ENCODE results near the gene C3orf20. TPM values are rescaled to one million over a fixed set of nuclear protein-coding genes. Genes with fewer than 3 reads are reported as not detected.
A peak's percentile ranks its signal among the peaks of the same experiment; 100 is the strongest.
"Not testable (repeated sequence)": the region's sequence is repeated elsewhere in the genome, so short reads cannot be mapped to it uniquely, and the experiment has no call there.

Gene C3orf20
- total RNA-seq, 3 donors from 2014 or later: 0.15 to 0.16 TPM; not detected in 1

DNA sequence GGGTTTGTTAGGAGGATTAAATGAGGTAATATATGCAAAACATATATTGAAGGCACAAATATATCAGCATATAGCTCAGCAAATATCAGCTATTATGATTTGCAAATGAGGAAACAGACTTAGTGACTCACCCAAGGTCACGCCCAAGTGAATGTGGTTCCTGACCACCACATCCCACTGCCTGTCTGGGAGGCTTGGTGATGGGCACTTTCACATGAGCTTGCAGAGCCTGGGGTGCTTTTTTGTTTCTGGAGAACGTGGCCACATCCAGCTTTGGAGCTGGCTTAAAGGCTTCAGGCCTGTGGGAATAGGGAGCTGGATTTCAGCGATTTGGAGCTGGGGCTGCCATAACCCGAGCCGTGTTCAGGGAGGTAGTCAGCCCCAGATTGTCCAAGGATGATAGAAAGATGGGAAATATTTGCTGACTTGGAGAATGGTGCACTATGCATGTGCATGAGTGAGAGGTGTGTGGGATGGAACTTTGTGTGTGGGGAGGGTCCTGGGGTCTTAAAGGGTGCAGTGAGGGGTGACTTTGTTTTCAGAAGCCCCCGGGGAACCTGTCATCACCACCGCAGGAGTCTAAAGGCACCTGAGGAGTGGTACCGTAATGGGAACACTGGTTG lies 131.8 kb downstream of the C3orf20 start:
- Histone ChIP-seq H3K36me3 (no peaks in the 10 kb centered on the region), H3K27ac (no peak overlapping the region), H3K27me3 (peaks cover 0 to 22% of the 10 kb centered on the region in 2 donors), H3K4me1 (no peaks in the 10 kb centered on the region), H3K4me3 (no peak overlapping the region), H3K9me3 (no peaks in the 10 kb centered on the region)
- TF ChIP-seq, protein P1, sequence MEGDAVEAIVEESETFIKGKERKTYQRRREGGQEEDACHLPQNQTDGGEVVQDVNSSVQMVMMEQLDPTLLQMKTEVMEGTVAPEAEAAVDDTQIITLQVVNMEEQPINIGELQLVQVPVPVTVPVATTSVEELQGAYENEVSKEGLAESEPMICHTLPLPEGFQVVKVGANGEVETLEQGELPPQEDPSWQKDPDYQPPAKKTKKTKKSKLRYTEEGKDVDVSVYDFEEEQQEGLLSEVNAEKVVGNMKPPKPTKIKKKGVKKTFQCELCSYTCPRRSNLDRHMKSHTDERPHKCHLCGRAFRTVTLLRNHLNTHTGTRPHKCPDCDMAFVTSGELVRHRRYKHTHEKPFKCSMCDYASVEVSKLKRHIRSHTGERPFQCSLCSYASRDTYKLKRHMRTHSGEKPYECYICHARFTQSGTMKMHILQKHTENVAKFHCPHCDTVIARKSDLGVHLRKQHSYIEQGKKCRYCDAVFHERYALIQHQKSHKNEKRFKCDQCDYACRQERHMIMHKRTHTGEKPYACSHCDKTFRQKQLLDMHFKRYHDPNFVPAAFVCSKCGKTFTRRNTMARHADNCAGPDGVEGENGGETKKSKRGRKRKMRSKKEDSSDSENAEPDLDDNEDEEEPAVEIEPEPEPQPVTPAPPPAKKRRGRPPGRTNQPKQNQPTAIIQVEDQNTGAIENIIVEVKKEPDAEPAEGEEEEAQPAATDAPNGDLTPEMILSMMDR (IDR thresholded peaks at IDR 0.05): no peak
- TF ChIP-seq POLR2A (IDR thresholded peaks at IDR 0.05) (no peak), POLR2AphosphoS5 (IDR thresholded peaks at IDR 0.05) (no peak)
- DNase-seq (ENCODE audit: low spot score in 2 of 2): no peak
- intact Hi-C loops (cut with DNase I; ENCODE audit: low total_unique reads): loop anchor here (10.0 kb wide), 1 partner anchor 322 kb away; no protein-coding TSS in a partner anchor

DNA sequence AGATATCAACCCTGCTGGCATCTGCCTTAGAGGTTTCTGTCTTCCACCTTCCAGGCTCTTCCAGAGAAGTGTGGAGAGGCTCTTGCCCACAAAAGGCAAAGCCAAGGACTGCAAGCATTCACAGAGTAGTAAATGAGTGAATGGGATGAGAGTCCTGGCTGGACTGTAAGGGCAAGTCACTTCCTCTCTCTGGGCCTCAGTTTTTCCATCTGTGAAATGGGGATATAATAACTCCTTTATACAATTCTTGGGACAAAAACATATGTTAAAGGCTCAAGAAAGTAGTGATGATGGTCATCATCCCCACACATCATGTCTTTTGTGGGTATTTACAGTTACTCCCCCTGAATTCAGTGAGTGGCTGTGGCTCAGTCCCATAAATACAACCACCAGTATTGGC lies 133.1 kb downstream of the C3orf20 start:
- H3K9me3 ChIP-seq: no peaks in the 10 kb centered on the region
- no peaks in the 10 kb centered on the region for H3K36me3 ChIP-seq
- no peak overlapping the region for H3K27ac ChIP-seq
- TF ChIP-seq POLR2A (IDR thresholded peaks at IDR 0.05) (no peak), POLR2AphosphoS5 (IDR thresholded peaks at IDR 0.05) (no peak)
- TF ChIP-seq, protein P1 (IDR thresholded peaks at IDR 0.05): no peak
- no peaks in the 10 kb centered on the region for H3K4me1 ChIP-seq
- DNase-seq (ENCODE audit: low spot score in 2 of 2): no peak
- intact Hi-C loops (cut with DNase I; ENCODE audit: low total_unique reads): loop anchor here (10.0 kb wide), 1 partner anchor 323 kb away; no protein-coding TSS in a partner anchor
- peaks cover 0 to 22% of the 10 kb centered on the region in 2 donors for H3K27me3 ChIP-seq
- H3K4me3 ChIP-seq: no peak overlapping the region

DNA sequence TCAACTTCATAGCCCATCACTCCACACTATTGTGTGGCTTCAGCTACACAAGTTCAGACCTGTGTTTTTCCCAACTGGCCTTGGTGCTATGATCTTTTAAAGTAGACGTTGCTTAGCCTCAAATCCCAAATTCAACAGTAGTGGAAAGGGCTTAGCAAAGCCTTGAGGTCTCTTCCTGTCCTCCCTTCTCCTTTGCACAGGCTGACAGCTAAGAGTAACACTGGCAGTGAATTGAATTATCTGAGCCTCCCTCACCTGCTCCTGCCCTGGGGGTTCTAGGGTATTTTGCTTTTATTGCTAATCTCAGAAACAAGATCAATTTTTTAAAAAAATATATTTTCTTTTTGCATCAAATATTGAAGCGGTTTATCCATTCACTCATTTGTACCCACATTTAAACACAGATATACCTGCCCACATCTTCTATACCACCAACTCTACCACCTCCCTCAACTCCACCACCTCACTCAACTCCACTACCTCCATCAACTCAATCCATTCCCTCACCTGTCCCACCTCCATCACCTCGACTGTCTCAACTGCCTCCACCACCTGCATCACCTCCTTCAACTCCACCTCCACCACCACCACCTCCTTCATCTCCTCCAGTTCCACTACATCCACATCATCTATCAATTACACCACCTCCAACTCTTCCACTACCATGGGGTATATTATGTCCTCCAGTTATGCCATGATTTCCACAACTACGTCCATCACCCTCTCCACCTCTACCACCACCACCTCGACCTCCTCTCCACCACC lies 133.7 kb downstream of the C3orf20 start:
- DNase-seq (ENCODE audit: low spot score in 2 of 2): no peak
- H3K36me3 ChIP-seq: no peaks in the 10 kb centered on the region
- TF ChIP-seq POLR2A (IDR thresholded peaks at IDR 0.05) (no peak), POLR2AphosphoS5 (IDR thresholded peaks at IDR 0.05) (no peak)
- TF ChIP-seq, protein P1 (IDR thresholded peaks at IDR 0.05): no peak
- intact Hi-C loops (cut with DNase I; ENCODE audit: low total_unique reads): loop anchor here (10.0 kb wide), 1 partner anchor 324 kb away; no protein-coding TSS in a partner anchor
- H3K4me3 ChIP-seq: no peak overlapping the region
- H3K4me1 ChIP-seq: no peaks in the 10 kb centered on the region
- H3K27me3 ChIP-seq: peaks cover 0 to 22% of the 10 kb centered on the region in 2 donors
- no peak overlapping the region for H3K27ac ChIP-seq
- no peaks in the 10 kb centered on the region for H3K9me3 ChIP-seq

DNA sequence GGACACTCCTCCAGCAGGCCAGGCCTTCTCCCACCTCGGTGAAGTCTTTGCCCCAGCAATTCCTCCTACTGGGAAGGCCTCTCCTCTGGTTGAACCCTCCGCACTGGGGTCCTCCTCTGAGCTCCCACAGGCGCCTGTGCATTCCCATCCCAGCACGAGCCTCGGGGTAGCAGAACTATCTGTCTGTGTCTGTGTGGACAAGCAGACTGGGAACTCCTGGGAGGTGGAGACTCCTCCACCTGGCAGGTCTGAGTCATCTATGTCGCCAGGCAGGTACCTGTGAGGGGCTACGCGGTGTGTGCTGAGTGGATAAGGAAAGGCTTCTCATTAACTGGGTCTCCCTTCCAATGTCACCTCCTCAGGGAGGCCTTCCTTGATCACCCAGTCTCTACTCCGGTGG lies 134.7 kb downstream of the C3orf20 start:
- not testable (repeated sequence) for H3K4me1 ChIP-seq

DNA sequence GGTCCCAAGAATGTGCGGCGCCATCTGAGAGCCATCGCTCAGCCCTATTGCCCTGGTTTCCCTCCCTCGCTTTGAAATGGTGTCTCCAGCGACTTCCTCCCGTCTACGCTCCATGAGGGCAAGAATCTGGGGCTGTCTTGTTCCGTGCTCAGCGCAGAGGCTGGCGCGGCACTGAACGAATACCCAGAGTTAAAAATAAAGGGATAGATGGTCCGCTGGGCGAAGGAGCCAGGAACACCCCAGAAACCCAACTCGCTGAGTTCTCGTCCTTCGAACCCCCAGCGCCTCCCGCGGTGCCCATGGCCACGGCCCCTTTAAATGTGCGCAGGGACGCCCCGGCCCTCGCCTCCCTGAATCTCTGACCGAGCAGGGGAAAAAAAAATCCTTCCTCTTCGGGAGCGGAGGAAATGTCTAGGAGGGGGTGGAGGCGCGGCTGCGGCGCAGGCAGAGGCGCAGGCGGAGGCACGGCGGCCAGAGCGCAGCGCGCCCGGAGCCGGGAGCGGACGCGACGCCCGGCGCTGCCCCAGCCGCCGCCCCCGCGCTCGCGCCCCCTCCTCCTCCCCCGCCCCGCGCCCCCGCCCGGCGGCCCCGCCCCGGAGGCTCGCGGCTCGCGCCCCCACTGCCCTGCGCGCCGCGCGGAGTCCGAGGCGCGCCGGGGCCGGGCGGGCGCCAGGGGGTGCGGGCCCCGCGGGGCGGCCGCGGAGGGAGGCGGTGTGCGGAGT lies 135.3 kb downstream of the C3orf20 start:
- H3K4me3 ChIP-seq: peak overlapping the region; percentile 56 to 84 (median 76)
- no peaks in the 10 kb centered on the region for H3K4me1 ChIP-seq
- no peak for DNase-seq (ENCODE audit: low spot score in 2 of 2)
- TF ChIP-seq, protein P1 (IDR thresholded peaks at IDR 0.05): no peak
- TF ChIP-seq POLR2A (IDR thresholded peaks at IDR 0.05): no peak
- TF ChIP-seq POLR2AphosphoS5 (IDR thresholded peaks at IDR 0.05): no peak
- H3K27me3 ChIP-seq: peaks cover 0 to 22% of the 10 kb centered on the region in 2 donors
- no peaks in the 10 kb centered on the region for H3K9me3 ChIP-seq
- intact Hi-C loops (cut with DNase I; ENCODE audit: low total_unique reads): no loop called here
- peak overlapping the region in 1 of 2 donors; percentile 84 for H3K27ac ChIP-seq
- no peaks in the 10 kb centered on the region for H3K36me3 ChIP-seq

More for the DNA sequence above, 134.7 kb downstream of the C3orf20 start:
- not testable (repeated sequence) for DNase-seq (ENCODE audit: low spot score in 2 of 2); H3K9me3 ChIP-seq; H3K36me3 ChIP-seq; H3K27ac ChIP-seq
- Histone ChIP-seq H3K4me3 (peak overlapping the region; percentile 56 to 84 (median 76)), H3K27me3 (peaks cover 0 to 22% of the 10 kb centered on the region in 2 donors)
- intact Hi-C loops (cut with DNase I; ENCODE audit: low total_unique reads): loop anchor here (10.0 kb wide), 1 partner anchor 325 kb away; no protein-coding TSS in a partner anchor
